A549 treated with ZK216348 at 1 μM for 4 hours (cell line): ENCODE measurements around the gene BCL2L2. TPM values are rescaled to one million over a fixed set of nuclear protein-coding genes. Genes with fewer than 3 reads are reported as not detected.

Experiments used
- total RNA-seq: library from RNA; stranded (reverse); fragments of 200-300 nt; extraction: Qiagen RNA extraction; gene quantifications from 5 replicates; pipeline ENCODE4 v1.2.3, GENCODE V29; 2022; ENCODE audit warnings: low read depth

The BCL2L2 gene
- 15.2 to 23.4 TPM (median 20.0 TPM) in 5 replicates for total RNA-seq

DNA sequence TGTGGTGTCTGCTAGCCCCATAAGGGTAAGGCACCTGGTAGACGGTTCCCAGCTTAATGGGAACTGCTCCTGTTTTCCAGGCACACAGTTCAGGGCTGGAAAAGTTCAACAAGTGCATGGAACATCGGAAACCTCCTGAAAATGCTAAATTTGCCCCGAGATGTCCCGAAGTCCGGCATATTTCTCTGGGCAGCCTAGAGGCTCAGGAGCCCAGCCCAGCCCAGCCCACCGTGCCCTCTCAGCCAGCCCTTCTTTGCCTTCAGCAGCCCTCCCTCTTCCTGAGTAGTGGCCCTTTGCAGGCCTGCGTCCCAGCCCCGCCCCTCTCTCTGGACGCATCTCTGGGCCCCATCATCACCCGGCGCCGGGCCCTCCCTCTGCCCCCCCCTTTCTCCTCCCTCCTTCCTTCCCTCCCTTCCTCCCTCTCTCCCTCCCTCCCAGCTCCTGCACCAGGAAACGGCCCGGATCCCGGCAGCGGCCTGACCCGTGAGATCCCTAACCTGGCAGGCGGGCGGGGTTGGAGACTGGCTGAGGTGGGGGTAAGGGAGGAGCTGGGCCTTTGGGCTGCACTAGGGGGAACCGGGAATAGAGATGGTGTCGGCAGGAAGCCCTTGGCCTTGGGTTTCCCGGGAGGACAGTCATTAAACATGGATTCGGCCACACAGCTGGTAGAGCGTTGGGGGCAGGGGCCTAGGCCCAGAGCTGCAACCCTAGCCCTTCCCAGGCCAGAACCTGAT lies at the start of gene BCL2L2:
Gene BCL2L2, plus strand, starts transcription at position 422 of the 734 bp plus-strand sequence. CDS start 935 bp downstream, outside the sequence.

GRCh38 chr14:23286020-23286901 lies 20.4 kb upstream of the BCL2L2 start, which contains the start of gene HOMEZ:
HOMEZ (minus strand) TSS chr14:23286132; CDS start chr14:23285952, 180 bp downstream.

DNA sequence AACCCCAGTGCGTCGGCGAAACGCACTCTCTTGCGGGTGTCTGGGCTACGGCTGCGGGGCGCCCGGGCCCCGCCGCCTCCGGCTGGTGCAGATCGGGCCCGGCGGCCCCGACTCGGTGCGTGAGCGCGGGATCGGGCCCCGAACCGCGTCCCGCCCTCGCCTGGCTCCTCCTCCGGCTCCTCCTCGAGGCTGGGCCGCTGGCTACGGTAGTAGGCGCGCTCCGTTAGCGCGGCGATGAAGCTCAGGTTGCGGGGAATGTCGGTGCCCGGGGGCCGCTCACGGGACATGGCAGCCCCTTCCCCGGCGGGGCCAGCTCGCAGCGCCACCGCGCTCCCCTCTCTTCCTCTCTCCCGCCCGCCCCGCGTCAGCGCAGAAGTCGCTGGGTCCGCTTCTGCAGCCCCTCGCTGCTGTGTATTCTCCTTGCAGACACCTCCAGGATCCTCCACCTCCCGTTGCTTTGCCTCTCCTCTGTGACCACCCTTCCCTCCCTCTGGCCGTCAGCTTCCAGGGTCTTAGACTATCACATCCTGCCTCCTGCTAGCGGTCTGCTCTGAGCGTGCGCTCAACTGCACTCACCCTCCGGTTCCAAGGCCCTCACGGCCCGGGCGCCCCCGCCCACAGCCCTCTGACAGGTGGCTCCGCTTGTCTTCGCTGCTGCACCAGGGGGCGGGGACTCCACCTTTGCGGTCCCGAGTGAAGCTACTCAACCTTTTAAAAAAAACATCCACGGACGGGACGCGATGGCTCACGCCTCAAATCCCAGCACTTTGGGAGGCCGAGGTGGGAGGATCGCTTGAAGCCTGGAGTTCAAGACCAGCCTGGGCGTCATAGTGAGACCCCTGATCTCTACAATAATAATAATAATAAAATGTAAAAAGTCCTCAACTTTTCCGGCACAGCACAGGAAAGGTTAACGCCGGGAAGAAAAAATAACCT lies 4.1 kb upstream of the BCL2L2 start, which contains the start of gene PPP1R3E:
Gene PPP1R3E, minus strand, starts transcription at position 570 of the 936 bp plus-strand sequence. Its CDS starts 283 bp downstream, at position 287.

GRCh38 chr14:23320584-23321571 lies 14.2 kb downstream of the BCL2L2 start, which contains the start of gene PABPN1:
PABPN1 (plus strand) TSS chr14:23321457; CDS start chr14:23321470, 13 bp downstream.

GRCh38 chr14:23352506-23353432 lies 46.1 kb downstream of the BCL2L2 start, which contains the start of gene SLC22A17:
SLC22A17 (minus strand) TSS chr14:23352887.

Other genes starting within 250 kb of the BCL2L2 start
- gene CDH24, start 249.3 kb upstream of the BCL2L2 start, total RNA-seq, result 2.0 to 5.3 TPM (median 5.0 TPM) in 5 replicates
- gene ACIN1, start 211.7 kb upstream of the BCL2L2 start, total RNA-seq, result 101 to 111 TPM (median 107 TPM) in 5 replicates
- gene C14orf119, start 211.3 kb upstream of the BCL2L2 start, total RNA-seq, result 84.6 to 107 TPM (median 101 TPM) in 5 replicates
- not detected in 5 replicates for gene CIROP, start 201.8 kb upstream of the BCL2L2 start, total RNA-seq
- 0.12 TPM in 1 of 5 replicates, not detected in the others for gene CEBPE, start 187.6 kb upstream of the BCL2L2 start, total RNA-seq
- 0.73 to 1.9 TPM (median 1.4 TPM) in 5 replicates for gene SLC7A8, start 123.2 kb upstream of the BCL2L2 start, total RNA-seq
- not detected in 5 replicates for gene RNF212B, start 68.9 kb upstream of the BCL2L2 start, total RNA-seq
- gene HOMEZ, start 20.7 kb upstream of the BCL2L2 start, total RNA-seq, result 5.7 to 9.9 TPM (median 9.2 TPM) in 5 replicates
- 3.0 to 5.3 TPM (median 3.6 TPM) in 5 replicates for gene PPP1R3E, start 4.0 kb upstream of the BCL2L2 start, total RNA-seq
- gene PABPN1, start 14.6 kb downstream of the BCL2L2 start, total RNA-seq, result 138 to 165 TPM (median 160 TPM) in 5 replicates
- 5.4 to 8.1 TPM (median 6.9 TPM) in 5 replicates for gene SLC22A17, start 46.1 kb downstream of the BCL2L2 start, total RNA-seq
- not detected in 5 replicates for gene EFS, start 58.3 kb downstream of the BCL2L2 start, total RNA-seq
- gene IL25, start 66.0 kb downstream of the BCL2L2 start, total RNA-seq, result not detected in 5 replicates
- gene CMTM5, start 70.2 kb downstream of the BCL2L2 start, total RNA-seq, result not detected in 5 replicates
- 0.02 TPM in 1 of 5 replicates, not detected in the others for gene MYH6, start 101.4 kb downstream of the BCL2L2 start, total RNA-seq
- gene MYH7, start 128.8 kb downstream of the BCL2L2 start, total RNA-seq, result not detected in 5 replicates
- gene NGDN, start 162.9 kb downstream of the BCL2L2 start, total RNA-seq, result 54.4 to 73.7 TPM (median 65.0 TPM) in 5 replicates
- gene ZFHX2, start 244.9 kb downstream of the BCL2L2 start, total RNA-seq, result 0.85 to 1.8 TPM (median 1.3 TPM) in 5 replicates
- gene THTPA, start 249.4 kb downstream of the BCL2L2 start, total RNA-seq, result 11.9 to 15.2 TPM (median 15.0 TPM) in 5 replicates